HepG2 (cell line): ENCODE data around the gene CLIC4. TPM values are rescaled to one million over a fixed set of nuclear protein-coding genes. Genes with fewer than 3 reads are reported as not detected.
A peak's percentile ranks its signal among the peaks of the same experiment; 100 is the strongest.

Experiments
- AHDC1 ChIP-seq: sonication (generic); formaldehyde crosslinking; IDR thresholded peaks from 2 replicates; pipeline ENCODE4 v1.5.1; 2020; ENCODE audit warnings: mild to moderate bottlenecking, missing genetic modification reagents, borderline replicate concordance
- ARID4A ChIP-seq: sonication (generic); formaldehyde crosslinking; IDR thresholded peaks from 2 replicates; pipeline ENCODE4 v1.5.0; 2020; ENCODE audit warnings: mild to moderate bottlenecking, missing genetic modification reagents, borderline replicate concordance
- CBX5 ChIP-seq: sonication (generic); formaldehyde crosslinking; IDR thresholded peaks from 2 replicates; pipeline ENCODE4 v1.4.0; 2020; ENCODE audit warnings: missing genetic modification reagents, borderline replicate concordance
- FOXP4 ChIP-seq: sonication (generic); formaldehyde crosslinking; IDR thresholded peaks from 2 replicates; pipeline ENCODE4 v1.4.0; 2020; ENCODE audit warnings: missing genetic modification reagents
- HNF4A ChIP-seq: sonication (generic); formaldehyde crosslinking; IDR thresholded peaks from 2 replicates; pipeline ENCODE4 v1.4.0; 2020; ENCODE audit warnings: missing genetic modification reagents
- HOXA3 ChIP-seq: sonication (generic); formaldehyde crosslinking; IDR thresholded peaks from 2 replicates; pipeline ENCODE4 v1.5.0; 2020; ENCODE audit warnings: missing genetic modification reagents
- RFXAP ChIP-seq: sonication (generic); formaldehyde crosslinking; IDR thresholded peaks from 2 replicates; pipeline ENCODE4 v1.4.0; 2020; ENCODE audit warnings: missing genetic modification reagents, borderline replicate concordance
- SOX5 ChIP-seq: IDR thresholded peaks from 2 replicates; pipeline ENCODE4 v1.6.1; 2016; ENCODE audit warnings: borderline replicate concordance
- ZNF281 ChIP-seq: sonication (generic); formaldehyde crosslinking; IDR thresholded peaks from 2 replicates; pipeline ENCODE4 v1.4.0; 2020; ENCODE audit warnings: missing genetic modification reagents, borderline replicate concordance
- ZNF558 ChIP-seq: sonication (generic); formaldehyde crosslinking; IDR thresholded peaks from 2 replicates; pipeline ENCODE4 v1.9.0; 2022; ENCODE audit warnings: mild to moderate bottlenecking, missing genetic modification reagents, borderline replicate concordance
- polyA plus RNA-seq, 8 experiments: library from polyadenylated mRNA; depleted of rRNA in 3 of 8; stranded (reverse) in 7 of 8; unstranded in 1 of 8; fragments of >200 nt; fragmentation: Illumina TruSeq in 4 of 8; extraction: Trizol in 4 of 8; gene quantifications; 2 replicates each; pipeline versions ENCODE4 v1.2.1 to v1.2.3, GENCODE V29; 2011 to 2016; ENCODE audit warnings: low read depth in 4 of 8, missing spikeins in 1 of 8, mixed read lengths in 1 of 8; ENCODE audit not compliant: insufficient read depth in 1 of 8
- total RNA-seq, 5 experiments: library from RNA; depleted of rRNA; stranded (reverse); fragments of >200 nt; fragmentation: Illumina TruSeq; extraction: Trizol; gene quantifications; 2 replicates each; pipeline ENCODE4 v1.2.3, GENCODE V29; 2016; ENCODE audit warnings: low read depth in 1 of 5

The CLIC4 gene
- total and polyA plus RNA-seq, 2 of the 13 experiments (the other 11 are each of a cell fraction or from before 2014, with no cell fraction given), result 23.3 to 77.4 TPM

- TF ChIP-seq ZNF281 (CRISPR knock-in tag) (0 out of 2 replicates have a peak, but pooled peaks have one; percentile 20), AHDC1 (peak; percentile 39; the same call in 1 of the 2 replicates), FOXP4 (peak; percentile 68; the same call in 1 of the 2 replicates), HOXA3 (CRISPR knock-in tag) (peak; percentile 44; the same call in 1 of the 2 replicates), CBX5 (no peak), HNF4A (CRISPR knock-in tag) (peak; percentile 85), SOX5 (CRISPR knock-in tag) (peak; percentile 34; the same call in 1 of the 2 replicates), ZNF558 (0 out of 2 replicates have a peak, but pooled peaks have one; percentile 49), ARID4A (CRISPR knock-in tag) (peak; percentile 43; the same call in 1 of the 2 replicates), RFXAP (no peak)
These were observed 119.1 kb downstream of the CLIC4 start (continued) for GRCh38 chr1:24864370-24864777.
